GM18519 (cell line): ENCODE data around the gene SAPCD2.

Source experiments
- ATAC-seq: cut with Tn5 transposase; IDR thresholded peaks from one replicate; pipeline ENCODE4 v1.9.1; 2021; ENCODE audit warnings: mild to moderate bottlenecking, moderate library complexity; ENCODE audit not compliant: unreplicated experiment, low FRiP score

SAPCD2 gene

GRCh38 chr9:137020771-137021567, 49.4 kb downstream of the SAPCD2 start:
- ATAC-seq, result no peak

GRCh38 chr9:137019891-137020683, 50.3 kb downstream of the SAPCD2 start:
- no peak for ATAC-seq

GRCh38 chr9:137018761-137019559, 51.4 kb downstream of the SAPCD2 start:
- ATAC-seq, result no peak

GRCh38 chr9:137017791-137018497, 52.4 kb downstream of the SAPCD2 start:
- ATAC-seq, result no peak

GRCh38 chr9:137017071-137017470, 53.3 kb downstream of the SAPCD2 start:
- no peak for ATAC-seq

- ATAC-seq, result no peak
These were observed 53.9 kb downstream of the SAPCD2 start for GRCh38 chr9:137016436-137016835.

- ATAC-seq, result no peak
These were observed 54.4 kb downstream of the SAPCD2 start for GRCh38 chr9:137015976-137016375.

GRCh38 chr9:137015540-137015930, 54.8 kb downstream of the SAPCD2 start:
- ATAC-seq, result no peak

GRCh38 chr9:137014776-137015539, 55.4 kb downstream of the SAPCD2 start:
- ATAC-seq, result no peak

GRCh38 chr9:137014166-137014565, 56.2 kb downstream of the SAPCD2 start:
- no peak for ATAC-seq

GRCh38 chr9:137013571-137013940, 56.8 kb downstream of the SAPCD2 start:
- no peak for ATAC-seq

- no peak for ATAC-seq
These were observed 57.4 kb downstream of the SAPCD2 start for GRCh38 chr9:137012694-137013570.
